Ascending aorta (tissue), 2 donors: ENCODE data around the gene PRKAR1B. TPM values are rescaled to one million over a fixed set of nuclear protein-coding genes. Genes with fewer than 3 reads are reported as not detected.

ENCODE experiments used
- DNase-seq, 2 donors: peaks; one replicate each; pipeline ENCODE4 v3.0.0-alpha.2; 2019; ENCODE audit warnings: low spot score in 2 of 2
- H3K27ac ChIP-seq, 2 donors: fragments of 200-600 bp; sonication (generic); one replicate each; pipeline ENCODE4 v1.5.1; 2016 to 2017; ENCODE audit warnings: mild to moderate bottlenecking in 1 of 2
- H3K27me3 ChIP-seq: fragments of 200-600 bp; sonication (generic); one replicate; pipeline ENCODE4 v1.5.1; 2017
- H3K36me3 ChIP-seq, 2 donors: fragments of 200-600 bp; sonication (generic); one replicate each; pipeline ENCODE4 v1.5.1; 2016
- H3K4me1 ChIP-seq, 2 donors: fragments of 200-600 bp; sonication (generic); one replicate each; pipeline ENCODE4 v1.5.1; 2016 to 2017; ENCODE audit warnings: mild to moderate bottlenecking in 1 of 2
- H3K4me3 ChIP-seq, 2 donors: fragments of 200-600 bp; sonication (generic); one replicate each; pipeline ENCODE4 v1.5.1; 2016 to 2017; ENCODE audit warnings: mild to moderate bottlenecking in 1 of 2
- H3K9me3 ChIP-seq, 2 donors: fragments of 200-600 bp; sonication (generic); one replicate each; pipeline ENCODE4 v1.5.1; 2016
- intact Hi-C: fragments of 100-400 bp; cut with DNase I; formaldehyde crosslinking; loops from one replicate; pipeline ENCODE4 v1.15.1; 2023
- total RNA-seq: library from RNA; depleted of rRNA; stranded (reverse); fragments of >200 nt; gene quantifications from one replicate; pipeline ENCODE4 v1.1.0, GENCODE V29; 2016
- TF ChIP-seq, protein P1 (sequence below), 3 experiments: fragments of 200-600 bp in 2 of 3; fragments of 450-650 bp in 1 of 3; sonication (generic) in 2 of 3; IDR thresholded peaks; one replicate each; pipeline ENCODE4 v1.5.1; 2016 to 2019; ENCODE audit warnings: antibody characterized with exemption in 3 of 3, mild to moderate bottlenecking in 1 of 3, moderate library complexity in 1 of 3

PRKAR1B gene
- total RNA-seq, 1 donor from 2014 or later = 13.0 TPM

DNA sequence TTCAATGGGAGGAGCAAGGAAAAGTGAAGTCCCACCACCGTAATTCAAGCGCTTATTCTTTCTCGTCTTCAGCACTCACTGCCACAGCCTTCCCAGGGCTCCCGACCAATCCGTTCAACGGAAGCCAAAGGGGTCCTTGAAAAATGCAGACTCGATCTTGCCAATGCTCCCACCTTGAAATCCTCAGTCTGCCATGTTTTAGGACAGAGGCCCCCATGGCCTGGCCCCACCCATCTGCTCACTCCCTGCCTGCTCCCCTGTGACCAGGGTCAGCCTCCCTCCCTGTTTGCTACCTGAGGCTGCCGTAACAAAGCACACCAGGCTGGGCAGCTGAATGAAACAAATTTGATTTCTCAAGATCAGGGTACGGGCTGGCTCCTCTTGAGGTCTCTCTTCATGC lies 3.5 kb downstream of the PRKAR1B start:
- intact Hi-C loops = no loop called here
- H3K27ac ChIP-seq = no peak overlapping the region
- no peak for DNase-seq
- peaks cover 0 to 4% of the 10 kb centered on the region in 2 donors for H3K4me1 ChIP-seq
- H3K36me3 ChIP-seq = no peaks in the 10 kb centered on the region
- no peak overlapping the region for H3K4me3 ChIP-seq
- H3K27me3 ChIP-seq = no peaks in the 10 kb centered on the region
- TF ChIP-seq, protein P1, sequence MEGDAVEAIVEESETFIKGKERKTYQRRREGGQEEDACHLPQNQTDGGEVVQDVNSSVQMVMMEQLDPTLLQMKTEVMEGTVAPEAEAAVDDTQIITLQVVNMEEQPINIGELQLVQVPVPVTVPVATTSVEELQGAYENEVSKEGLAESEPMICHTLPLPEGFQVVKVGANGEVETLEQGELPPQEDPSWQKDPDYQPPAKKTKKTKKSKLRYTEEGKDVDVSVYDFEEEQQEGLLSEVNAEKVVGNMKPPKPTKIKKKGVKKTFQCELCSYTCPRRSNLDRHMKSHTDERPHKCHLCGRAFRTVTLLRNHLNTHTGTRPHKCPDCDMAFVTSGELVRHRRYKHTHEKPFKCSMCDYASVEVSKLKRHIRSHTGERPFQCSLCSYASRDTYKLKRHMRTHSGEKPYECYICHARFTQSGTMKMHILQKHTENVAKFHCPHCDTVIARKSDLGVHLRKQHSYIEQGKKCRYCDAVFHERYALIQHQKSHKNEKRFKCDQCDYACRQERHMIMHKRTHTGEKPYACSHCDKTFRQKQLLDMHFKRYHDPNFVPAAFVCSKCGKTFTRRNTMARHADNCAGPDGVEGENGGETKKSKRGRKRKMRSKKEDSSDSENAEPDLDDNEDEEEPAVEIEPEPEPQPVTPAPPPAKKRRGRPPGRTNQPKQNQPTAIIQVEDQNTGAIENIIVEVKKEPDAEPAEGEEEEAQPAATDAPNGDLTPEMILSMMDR (IDR thresholded peaks at IDR 0.05) = no peak
- no peaks in the 10 kb centered on the region for H3K9me3 ChIP-seq

DNA sequence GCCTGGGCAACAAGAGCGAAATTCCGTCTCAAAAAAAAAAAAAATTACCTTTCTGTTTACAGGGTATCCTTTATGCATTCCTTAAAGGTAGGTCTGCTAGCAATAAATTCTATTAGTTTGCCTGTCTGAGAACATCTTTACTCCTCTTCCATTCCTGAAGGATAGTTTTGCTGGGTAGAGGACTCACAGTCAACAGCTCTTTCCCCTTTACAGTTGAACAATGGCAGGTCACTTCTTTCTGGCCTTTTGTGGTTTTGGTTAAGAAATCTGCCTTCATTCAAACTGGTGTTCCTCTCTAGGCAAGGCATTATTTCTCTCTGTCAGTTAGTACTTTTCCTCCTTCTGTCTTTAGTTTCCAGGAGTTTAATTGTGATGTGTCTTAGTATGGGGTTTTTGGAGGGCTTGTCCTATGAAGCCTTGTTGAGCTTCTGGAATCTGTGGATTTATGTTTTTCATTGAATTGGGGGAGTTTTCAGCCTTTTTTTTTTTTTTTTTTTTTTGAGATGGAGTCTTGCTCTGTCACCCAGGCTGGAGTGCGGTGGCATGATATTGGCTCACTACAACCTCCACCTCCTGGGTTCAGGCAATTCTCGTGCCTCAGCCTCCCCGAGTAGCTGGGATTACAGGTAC lies 5.3 kb downstream of the PRKAR1B start:
- H3K4me1 ChIP-seq = no peaks in the 10 kb centered on the region
- H3K9me3 ChIP-seq = no peaks in the 10 kb centered on the region
- no peak overlapping the region for H3K27ac ChIP-seq
- H3K36me3 ChIP-seq = no peaks in the 10 kb centered on the region
- H3K27me3 ChIP-seq = no peaks in the 10 kb centered on the region
- H3K4me3 ChIP-seq = no peak overlapping the region
- DNase-seq = no peak
- TF ChIP-seq, protein P1 (IDR thresholded peaks at IDR 0.05) = no peak
- intact Hi-C loops = no loop called here

DNA sequence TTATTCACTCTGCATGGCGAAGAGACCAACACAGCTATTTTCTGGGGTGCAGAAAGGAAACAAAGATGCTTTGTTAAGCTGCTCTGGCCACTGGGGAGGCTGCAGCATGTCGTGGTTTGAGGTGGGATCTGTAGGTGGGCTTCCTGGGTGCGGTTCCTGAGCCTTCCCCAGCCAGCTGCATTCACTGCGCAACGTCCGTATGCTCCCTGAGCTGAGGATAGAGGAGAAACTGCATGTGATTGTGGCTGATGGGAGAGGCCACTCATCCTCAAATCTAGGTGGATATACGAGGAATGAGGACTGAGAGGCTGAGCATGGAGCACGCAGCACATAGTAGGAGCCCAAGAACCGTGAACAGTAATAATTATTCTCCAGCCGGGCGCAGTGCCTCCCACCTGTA lies 10.4 kb downstream of the PRKAR1B start:
- no peak for DNase-seq
- Histone ChIP-seq H3K9me3 (no peaks in the 10 kb centered on the region), H3K4me1 (peaks cover 0 to 2% of the 10 kb centered on the region in 2 donors), H3K27me3 (no peaks in the 10 kb centered on the region), H3K27ac (no peak overlapping the region), H3K4me3 (no peak overlapping the region), H3K36me3 (no peaks in the 10 kb centered on the region)
- intact Hi-C loops = no loop called here
- TF ChIP-seq, protein P1 (IDR thresholded peaks at IDR 0.05) = no peak

DNA sequence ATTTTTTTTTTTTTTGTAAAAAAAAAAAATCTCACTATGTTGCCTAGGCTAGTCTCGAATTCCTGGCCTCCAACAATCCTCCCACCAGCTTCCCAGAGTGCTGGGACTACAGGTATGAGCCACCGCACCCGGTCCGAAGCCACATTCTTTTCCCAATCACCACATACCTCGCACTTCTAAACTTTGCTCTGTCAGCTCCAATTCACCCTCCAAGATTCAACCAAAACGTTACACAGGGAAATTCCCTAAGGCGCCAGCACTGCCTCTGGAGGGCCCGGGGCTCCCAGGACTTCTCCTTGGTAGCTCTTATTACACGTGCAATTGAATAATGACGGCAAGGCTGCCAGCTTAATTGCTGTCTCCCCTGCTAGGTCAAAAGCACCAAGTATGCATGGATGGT lies 10.9 kb downstream of the PRKAR1B start:
- TF ChIP-seq, protein P1 (IDR thresholded peaks at IDR 0.05) = no peak
- DNase-seq = no peak
- intact Hi-C loops = no loop called here
- no peaks in the 10 kb centered on the region for H3K9me3 ChIP-seq
- H3K4me1 ChIP-seq = peaks cover 0 to 2% of the 10 kb centered on the region in 2 donors
- H3K27ac ChIP-seq = no peak overlapping the region
- no peak overlapping the region for H3K4me3 ChIP-seq
- no peaks in the 10 kb centered on the region for H3K36me3 ChIP-seq
- no peaks in the 10 kb centered on the region for H3K27me3 ChIP-seq

DNA sequence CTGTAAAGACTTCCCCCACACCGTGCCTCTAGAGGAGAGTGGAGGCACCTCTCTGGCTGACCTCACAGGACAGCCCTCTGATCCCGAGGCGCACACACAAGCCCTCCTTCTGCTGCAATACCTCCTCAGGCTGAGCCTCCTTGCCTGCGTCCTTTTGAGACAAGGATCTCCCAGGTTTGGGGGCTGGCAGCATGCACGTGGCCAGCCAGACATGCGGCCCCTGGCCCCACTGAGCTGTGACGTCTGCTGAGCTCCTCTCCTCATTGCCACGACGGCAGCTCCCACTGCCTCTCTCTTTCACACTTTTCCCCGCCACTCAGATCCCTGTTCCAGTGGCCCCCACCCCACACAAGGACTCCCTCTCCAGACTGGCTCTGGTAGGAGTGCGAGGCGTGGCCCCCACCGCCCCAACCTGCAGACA lies 12.8 kb downstream of the PRKAR1B start:
- DNase-seq = no peak
- no peak overlapping the region for H3K4me3 ChIP-seq
- H3K9me3 ChIP-seq = no peaks in the 10 kb centered on the region
- H3K36me3 ChIP-seq = no peaks in the 10 kb centered on the region
- intact Hi-C loops = no loop called here
- H3K27me3 ChIP-seq = no peaks in the 10 kb centered on the region
- H3K27ac ChIP-seq = no peak overlapping the region
- peaks cover 0 to 2% of the 10 kb centered on the region in 2 donors for H3K4me1 ChIP-seq
- TF ChIP-seq, protein P1 (IDR thresholded peaks at IDR 0.05) = no peak
